Measurements from ENCODE around the gene SCG5. TPM values are rescaled to one million over a fixed set of nuclear protein-coding genes. Genes with fewer than 3 reads are reported as not detected.

The SCG5 gene
- total and polyA plus RNA-seq, 2 donors (not counting 1 experiment from before 2014, with no cell fraction given), result 27.8 to 39.8 TPM

DNA sequence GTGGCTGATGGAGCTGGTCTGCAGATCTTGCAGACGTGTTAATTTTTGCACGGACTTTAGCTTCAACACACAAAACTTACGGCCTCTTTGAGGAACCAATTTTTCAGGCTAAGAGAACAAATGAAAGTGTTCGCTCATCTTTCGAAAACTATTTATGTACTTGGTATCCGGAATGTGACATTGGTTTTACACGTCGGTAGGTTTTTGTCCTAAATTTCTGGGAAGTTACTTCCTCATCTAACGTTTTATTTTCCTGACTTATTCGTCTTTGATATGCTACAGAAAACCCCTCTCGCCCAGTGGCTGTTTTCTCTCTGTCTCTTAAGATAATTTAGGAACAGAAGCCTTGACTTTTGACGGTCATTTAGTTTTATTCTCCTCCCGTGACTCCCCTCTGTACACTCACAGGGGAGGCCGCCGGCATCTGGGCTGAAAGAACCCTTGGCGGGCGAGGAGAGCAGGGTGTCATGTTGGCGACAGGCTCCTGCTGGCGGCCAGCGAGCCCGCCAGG, 75.5 kb downstream of the SCG5 start:
- H3K79me2 ChIP-seq (ENCODE audit: control insufficient read depth, insufficient read depth, low read length), result peaks cover 36% of the 10 kb centered on the region
- peak overlapping the region; percentile 74 for H3K9ac ChIP-seq (ENCODE audit: insufficient read depth, low read length)
- DNase-seq (ENCODE audit: low read depth in 2 of 2), result peak in 1 of 2 donors; percentile 40
- H3K27me3 ChIP-seq (ENCODE audit: control insufficient read depth, insufficient read depth, low read length), result peaks cover 20% of the 10 kb centered on the region
- H3K36me3 ChIP-seq (ENCODE audit: control insufficient read depth, insufficient read depth, low read length), result peaks cover 2% of the 10 kb centered on the region
- H2AFZ ChIP-seq (ENCODE audit: low read length), result peak overlapping the region; percentile 11
- H3K4me2 ChIP-seq (ENCODE audit: extremely low read depth, insufficient read depth, low read length), result peak overlapping the region; percentile 77
- peak overlapping the region; percentile 28 to 72 (median 47) for H3K4me3 ChIP-seq (replicated peaks in 1 of 4; ENCODE audit: control extremely low read depth in 1 of 4, insufficient read depth in 1 of 4, low read depth in 3 of 4, low read length in 4 of 4)
- TF ChIP-seq, protein P1, sequence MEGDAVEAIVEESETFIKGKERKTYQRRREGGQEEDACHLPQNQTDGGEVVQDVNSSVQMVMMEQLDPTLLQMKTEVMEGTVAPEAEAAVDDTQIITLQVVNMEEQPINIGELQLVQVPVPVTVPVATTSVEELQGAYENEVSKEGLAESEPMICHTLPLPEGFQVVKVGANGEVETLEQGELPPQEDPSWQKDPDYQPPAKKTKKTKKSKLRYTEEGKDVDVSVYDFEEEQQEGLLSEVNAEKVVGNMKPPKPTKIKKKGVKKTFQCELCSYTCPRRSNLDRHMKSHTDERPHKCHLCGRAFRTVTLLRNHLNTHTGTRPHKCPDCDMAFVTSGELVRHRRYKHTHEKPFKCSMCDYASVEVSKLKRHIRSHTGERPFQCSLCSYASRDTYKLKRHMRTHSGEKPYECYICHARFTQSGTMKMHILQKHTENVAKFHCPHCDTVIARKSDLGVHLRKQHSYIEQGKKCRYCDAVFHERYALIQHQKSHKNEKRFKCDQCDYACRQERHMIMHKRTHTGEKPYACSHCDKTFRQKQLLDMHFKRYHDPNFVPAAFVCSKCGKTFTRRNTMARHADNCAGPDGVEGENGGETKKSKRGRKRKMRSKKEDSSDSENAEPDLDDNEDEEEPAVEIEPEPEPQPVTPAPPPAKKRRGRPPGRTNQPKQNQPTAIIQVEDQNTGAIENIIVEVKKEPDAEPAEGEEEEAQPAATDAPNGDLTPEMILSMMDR (conservative IDR thresholded peaks at IDR 0.05 in 1 of 2, IDR thresholded peaks at IDR 0.05 in 1 of 2; ENCODE audit: low read depth in 1 of 2, low read length in 2 of 2), result no peak
- peak; percentile 63 for TF ChIP-seq EZH2 (IDR thresholded peaks at IDR 0.05; ENCODE audit: low read length, missing control alignments)
- H3K4me1 ChIP-seq (ENCODE audit: control insufficient read depth, extremely low read depth, insufficient read depth, low read length), result peaks cover 2% of the 10 kb centered on the region
- no peaks in the 10 kb centered on the region for H3K9me3 ChIP-seq (ENCODE audit: control insufficient read depth, insufficient read depth, low read depth, low read length)
- H4K20me1 ChIP-seq (ENCODE audit: control insufficient read depth, extremely low read depth, insufficient read depth, low read length), result no peaks in the 10 kb centered on the region
- H3K27ac ChIP-seq (ENCODE audit: insufficient read depth, low read length), result peak overlapping the region; percentile 65

DNA sequence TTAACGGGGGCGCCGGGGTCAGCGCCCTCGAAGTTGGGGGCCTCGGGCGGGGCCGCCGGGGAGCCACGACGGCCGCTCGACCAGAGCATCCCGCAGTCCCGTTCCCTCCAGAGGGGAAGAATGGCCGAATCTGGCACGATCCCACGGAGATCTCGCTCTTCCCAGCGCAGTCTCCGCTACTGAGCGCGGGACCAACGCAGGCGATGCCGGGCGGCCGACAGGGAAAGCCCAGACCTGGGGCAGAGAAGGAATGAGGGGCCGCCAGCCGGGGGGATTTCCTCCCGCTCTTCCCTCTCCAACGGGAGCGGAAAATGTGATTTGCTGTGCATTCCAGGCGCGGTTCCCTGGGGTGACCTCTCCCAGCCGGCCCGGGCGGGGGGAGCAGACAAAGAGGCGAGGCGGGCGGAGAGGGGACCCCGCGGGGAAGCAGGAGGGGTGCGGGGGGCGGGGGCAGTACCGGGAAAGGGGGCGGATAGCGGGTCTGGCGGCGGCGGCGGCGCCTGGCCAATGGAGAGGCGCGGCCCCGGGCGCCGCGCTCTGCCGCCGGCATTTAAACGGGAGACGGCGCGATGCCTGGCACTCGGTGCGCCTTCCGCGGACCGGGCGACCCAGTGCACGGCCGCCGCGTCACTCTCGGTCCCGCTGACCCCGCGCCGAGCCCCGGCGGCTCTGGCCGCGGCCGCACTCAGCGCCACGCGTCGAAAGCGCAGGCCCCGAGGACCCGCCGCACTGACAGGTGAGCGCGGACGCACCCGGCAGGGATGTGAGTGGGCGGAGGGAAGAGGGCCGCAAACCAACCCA, 76.1 kb downstream of the SCG5 start, which contains the start of gene GREM1:
TSS of gene GREM1 (plus strand) at position 579 of the 801 bp plus-strand sequence. CDS start 12,687 bp downstream, outside the sequence.
- Histone ChIP-seq H3K27ac (ENCODE audit: insufficient read depth, low read length) (peak within 1 kb of the TSS; percentile 68), H3K9me3 (ENCODE audit: control insufficient read depth, insufficient read depth, low read depth, low read length) (no peaks in the 10 kb centered on the region), H3K9ac (ENCODE audit: insufficient read depth, low read length) (peak within 1 kb of the TSS; percentile 78), H3K4me1 (ENCODE audit: control insufficient read depth, extremely low read depth, insufficient read depth, low read length) (peaks cover 2% of the 10 kb centered on the region), H4K20me1 (ENCODE audit: control insufficient read depth, extremely low read depth, insufficient read depth, low read length) (no peaks in the 10 kb centered on the region), H3K27me3 (ENCODE audit: control insufficient read depth, insufficient read depth, low read length) (peaks cover 23% of the 10 kb centered on the region), H3K79me2 (ENCODE audit: control insufficient read depth, insufficient read depth, low read length) (peaks cover 43% of the 10 kb centered on the region), H3K4me3 (replicated peaks in 1 of 4; ENCODE audit: control extremely low read depth in 1 of 4, insufficient read depth in 1 of 4, low read depth in 3 of 4, low read length in 4 of 4) (peak within 1 kb of the TSS; percentile 45 to 72 (median 58)), H3K36me3 (ENCODE audit: control insufficient read depth, insufficient read depth, low read length) (peaks cover 2% of the 10 kb centered on the region), H3K4me2 (ENCODE audit: extremely low read depth, insufficient read depth, low read length) (peak within 1 kb of the TSS; percentile 77), H2AFZ (ENCODE audit: low read length) (peak within 1 kb of the TSS; percentile 11)
- DNase-seq (ENCODE audit: low read depth in 2 of 2), result peak; percentile 38 to 69
- TF ChIP-seq EZH2 (IDR thresholded peaks at IDR 0.05; ENCODE audit: low read length, missing control alignments), result peak; percentile 56
- TF ChIP-seq, protein P1 (conservative IDR thresholded peaks at IDR 0.05 in 1 of 2, IDR thresholded peaks at IDR 0.05 in 1 of 2; ENCODE audit: low read depth in 1 of 2, low read length in 2 of 2), result no peak

DNA sequence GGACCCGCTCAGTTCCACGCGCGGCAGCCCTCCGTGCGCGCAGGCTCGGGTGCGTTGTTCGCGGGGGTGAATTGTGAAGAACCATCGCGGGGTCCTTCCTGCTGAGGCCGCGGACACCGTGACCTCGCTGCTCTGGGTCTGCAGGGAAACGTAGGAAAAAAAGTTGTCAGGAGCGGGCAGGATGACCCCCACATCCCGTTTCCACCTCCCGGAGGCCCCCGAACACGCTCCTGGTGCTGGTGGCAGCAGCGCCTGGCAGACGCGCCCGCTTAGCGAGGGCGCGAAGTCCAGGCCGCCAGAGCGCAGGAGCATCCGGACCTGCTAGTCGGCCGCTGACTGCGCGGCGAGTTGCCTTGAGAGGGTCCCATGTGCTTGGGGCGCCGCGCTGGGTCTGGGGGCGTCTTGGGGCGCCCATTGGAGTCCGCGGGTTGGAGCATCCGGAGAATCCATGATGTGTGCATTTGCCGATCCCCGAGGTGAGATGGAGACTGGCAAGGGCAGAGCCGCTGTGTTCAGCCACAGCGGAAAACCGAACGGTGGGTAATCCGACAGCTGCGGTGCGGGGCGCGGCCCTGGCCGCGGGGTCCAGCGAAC, 76.8 kb downstream of the SCG5 start:
- Histone ChIP-seq H3K4me3 (replicated peaks in 1 of 4; ENCODE audit: control extremely low read depth in 1 of 4, insufficient read depth in 1 of 4, low read depth in 3 of 4, low read length in 4 of 4) (peak overlapping the region; percentile 45 to 72 (median 58)), H3K27ac (ENCODE audit: insufficient read depth, low read length) (peak overlapping the region; percentile 68), H2AFZ (ENCODE audit: low read length) (no peak overlapping the region), H3K27me3 (ENCODE audit: control insufficient read depth, insufficient read depth, low read length) (peaks cover 24% of the 10 kb centered on the region), H3K9ac (ENCODE audit: insufficient read depth, low read length) (peak overlapping the region; percentile 78), H3K4me2 (ENCODE audit: extremely low read depth, insufficient read depth, low read length) (peak overlapping the region; percentile 55), H3K36me3 (ENCODE audit: control insufficient read depth, insufficient read depth, low read length) (peaks cover 2% of the 10 kb centered on the region), H4K20me1 (ENCODE audit: control insufficient read depth, extremely low read depth, insufficient read depth, low read length) (no peaks in the 10 kb centered on the region), H3K79me2 (ENCODE audit: control insufficient read depth, insufficient read depth, low read length) (peaks cover 46% of the 10 kb centered on the region), H3K4me1 (ENCODE audit: control insufficient read depth, extremely low read depth, insufficient read depth, low read length) (peaks cover 2% of the 10 kb centered on the region), H3K9me3 (ENCODE audit: control insufficient read depth, insufficient read depth, low read depth, low read length) (no peaks in the 10 kb centered on the region)
- TF ChIP-seq, protein P1 (conservative IDR thresholded peaks at IDR 0.05 in 1 of 2, IDR thresholded peaks at IDR 0.05 in 1 of 2; ENCODE audit: low read depth in 1 of 2, low read length in 2 of 2), result no peak
- TF ChIP-seq EZH2 (IDR thresholded peaks at IDR 0.05; ENCODE audit: low read length, missing control alignments), result peak; percentile 84
- peak; percentile 42 to 60 for DNase-seq (ENCODE audit: low read depth in 2 of 2)
